GM19023 (cell line): ENCODE results near the gene TTC17.

Experiments used
- ATAC-seq: cut with Tn5 transposase; IDR thresholded peaks from one replicate; pipeline ENCODE4 v1.9.1; 2021; ENCODE audit warnings: mild to moderate bottlenecking, moderate library complexity; ENCODE audit not compliant: unreplicated experiment

The TTC17 gene

GRCh38 chr11:43532041-43532440, 173.3 kb downstream of the TTC17 start:
- no peak for ATAC-seq

GRCh38 chr11:43537833-43538615, 179.3 kb downstream of the TTC17 start:
- ATAC-seq, result no peak

GRCh38 chr11:43541993-43542392, 183.3 kb downstream of the TTC17 start:
- ATAC-seq, result no peak

DNA sequence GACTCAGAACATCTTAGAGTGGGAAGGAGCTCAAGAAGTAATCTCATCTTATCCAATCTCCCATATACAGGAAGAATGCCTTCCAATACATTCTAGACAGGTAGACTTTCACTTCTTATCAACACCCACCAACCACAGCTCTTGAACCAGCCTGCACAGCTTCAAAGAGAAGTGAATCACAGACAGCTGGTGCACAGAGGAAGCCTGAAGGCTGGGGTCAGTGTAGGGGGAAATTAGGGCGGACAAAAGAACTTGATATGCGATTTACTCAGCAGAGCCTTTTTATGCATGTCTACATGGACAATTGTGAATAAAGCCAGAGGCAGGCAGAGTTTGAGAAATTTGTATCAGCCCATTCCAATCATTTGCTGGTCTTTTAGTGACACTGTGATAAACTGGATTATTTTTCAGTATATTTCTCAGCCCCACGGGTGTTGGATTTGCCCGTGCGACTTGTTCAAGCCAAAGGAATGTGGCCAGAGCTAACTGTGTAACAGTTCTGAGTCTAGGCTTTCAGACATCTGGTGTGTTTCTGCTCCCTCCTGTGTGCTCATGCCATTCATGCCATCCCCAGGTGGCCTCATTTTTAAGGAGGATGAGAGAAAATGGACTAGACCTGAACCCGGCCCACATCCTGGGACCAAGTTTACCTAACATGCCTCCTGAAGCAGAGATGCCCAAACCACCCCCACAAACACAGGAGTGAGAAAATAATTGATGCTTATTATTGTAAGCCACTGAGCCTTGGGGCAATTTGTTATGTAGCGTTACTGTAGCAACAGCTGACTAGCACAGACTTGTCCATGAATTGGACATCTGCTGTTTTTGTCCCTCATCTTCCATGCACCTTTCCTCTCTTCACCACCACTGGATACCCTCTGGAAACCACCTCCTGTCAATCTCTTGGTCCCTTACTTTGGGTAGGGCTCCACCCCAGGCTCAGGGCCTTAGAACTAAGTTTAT, 184.3 kb downstream of the TTC17 start:
- no peak for ATAC-seq
